ENCODE measurements around the gene AHCYL2.
"Not testable (repeated sequence)": the region's sequence is repeated elsewhere in the genome, so short reads cannot be mapped to it uniquely, and the experiment has no call there.

The AHCYL2 gene

DNA sequence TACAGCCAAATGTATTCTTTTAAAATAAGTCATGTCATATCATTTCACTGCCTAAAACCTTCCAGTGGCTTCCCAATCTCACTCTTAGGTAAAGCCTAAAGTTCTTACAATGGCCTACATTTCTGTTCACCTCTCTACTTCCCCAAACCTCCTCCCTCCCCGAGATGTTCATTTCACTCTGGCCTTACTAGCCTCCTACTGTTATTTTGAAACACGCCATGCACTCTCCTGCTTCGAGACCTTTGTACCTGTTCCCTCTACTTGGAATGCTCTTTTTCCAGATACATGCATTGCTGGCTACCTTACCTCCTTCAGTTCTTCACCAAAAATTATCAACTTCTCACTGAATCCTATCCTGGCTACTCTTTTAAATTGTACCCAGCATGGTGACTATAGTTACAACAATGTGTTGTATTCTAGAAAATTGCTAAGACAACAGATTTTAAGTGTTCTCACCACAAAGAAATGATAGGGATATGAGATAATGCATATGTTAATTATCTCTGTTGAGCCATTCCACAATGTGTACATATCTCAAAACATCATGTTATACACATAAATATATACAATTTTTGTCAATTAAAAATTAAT lies 158.8 kb downstream of the AHCYL2 start:
- DNase-seq (ENCODE audit: low read depth in 2 of 2), result no peak

DNA sequence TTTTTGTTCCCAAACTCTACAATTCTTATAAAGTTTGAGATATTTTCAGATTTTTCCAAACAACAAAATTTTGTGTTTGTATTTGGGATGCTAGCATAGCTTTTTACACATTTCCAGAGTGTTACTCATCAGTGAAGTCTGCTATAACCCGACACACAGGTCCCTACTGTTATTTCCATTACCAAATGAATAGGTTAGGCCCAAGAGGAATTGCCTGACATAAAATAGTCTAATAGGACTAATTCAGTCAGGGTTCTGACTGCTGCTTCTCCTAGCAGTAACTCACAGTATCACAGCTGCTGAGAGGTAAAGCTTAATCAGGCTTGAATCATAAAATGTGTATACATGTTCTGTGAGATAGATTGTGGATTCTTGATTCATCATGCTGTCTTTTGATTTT lies 160.3 kb downstream of the AHCYL2 start:
- no peak for DNase-seq (ENCODE audit: low read depth in 2 of 2)

DNA sequence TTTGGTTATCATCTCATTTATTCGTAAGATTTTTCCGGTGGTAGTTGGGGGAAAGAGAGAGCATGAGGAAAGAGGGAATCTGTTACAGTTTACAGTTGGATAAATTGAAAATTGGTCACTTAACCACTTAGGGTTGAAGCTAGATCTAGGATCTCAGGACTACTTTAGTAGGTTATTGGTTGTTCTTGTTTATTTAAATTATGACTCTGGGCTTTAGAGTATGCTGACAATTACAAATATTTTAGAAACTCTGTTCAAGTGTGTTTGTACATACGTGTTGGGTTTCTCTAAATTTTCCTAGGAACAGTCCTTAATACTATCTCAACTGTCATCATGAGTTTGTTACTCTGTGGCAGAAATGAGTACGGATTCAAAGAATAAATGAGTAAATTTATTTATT lies 160.8 kb downstream of the AHCYL2 start:
- no peak for DNase-seq (ENCODE audit: low read depth in 2 of 2)

DNA sequence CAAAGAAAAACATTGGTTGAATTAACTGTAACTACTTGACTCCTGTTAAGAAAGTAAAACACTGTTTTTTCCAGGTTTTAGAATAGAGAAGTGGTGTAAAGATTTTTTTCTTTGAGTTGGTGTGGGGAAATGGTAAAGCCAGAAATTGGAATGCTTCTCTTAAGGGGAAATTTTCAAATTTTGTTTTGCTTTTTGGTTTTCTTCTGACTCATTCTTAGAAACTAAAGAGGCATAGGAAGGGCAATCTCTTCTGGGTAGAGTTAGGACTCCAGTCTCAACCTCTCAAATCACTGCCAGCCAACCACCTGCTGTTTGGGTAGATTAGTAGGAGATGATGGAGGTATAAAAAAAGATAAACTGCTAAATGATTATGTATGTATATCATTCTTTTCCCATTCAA lies 161.7 kb downstream of the AHCYL2 start:
- no peak for DNase-seq (ENCODE audit: low read depth in 2 of 2)

DNA sequence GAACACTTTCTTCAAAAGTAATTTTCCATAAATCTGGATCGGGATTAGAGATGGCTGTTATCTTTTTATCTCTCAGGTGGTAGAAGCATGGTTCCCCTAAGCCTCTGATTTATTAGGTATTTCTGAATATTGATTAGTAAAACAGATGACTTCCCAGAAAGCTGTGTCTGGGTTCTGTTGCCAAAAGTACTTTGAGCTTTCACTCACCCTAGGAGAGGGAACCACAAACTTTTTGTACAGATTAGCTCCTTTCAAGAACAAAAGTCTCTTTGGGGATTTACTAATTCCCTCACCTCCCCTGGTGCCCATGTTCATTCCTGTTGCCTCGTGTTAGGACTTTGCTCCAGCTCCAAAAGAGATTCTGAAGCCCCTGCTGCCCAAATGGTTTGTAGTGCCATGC lies 162.7 kb downstream of the AHCYL2 start:
- no peak for DNase-seq (ENCODE audit: low read depth in 2 of 2)

DNA sequence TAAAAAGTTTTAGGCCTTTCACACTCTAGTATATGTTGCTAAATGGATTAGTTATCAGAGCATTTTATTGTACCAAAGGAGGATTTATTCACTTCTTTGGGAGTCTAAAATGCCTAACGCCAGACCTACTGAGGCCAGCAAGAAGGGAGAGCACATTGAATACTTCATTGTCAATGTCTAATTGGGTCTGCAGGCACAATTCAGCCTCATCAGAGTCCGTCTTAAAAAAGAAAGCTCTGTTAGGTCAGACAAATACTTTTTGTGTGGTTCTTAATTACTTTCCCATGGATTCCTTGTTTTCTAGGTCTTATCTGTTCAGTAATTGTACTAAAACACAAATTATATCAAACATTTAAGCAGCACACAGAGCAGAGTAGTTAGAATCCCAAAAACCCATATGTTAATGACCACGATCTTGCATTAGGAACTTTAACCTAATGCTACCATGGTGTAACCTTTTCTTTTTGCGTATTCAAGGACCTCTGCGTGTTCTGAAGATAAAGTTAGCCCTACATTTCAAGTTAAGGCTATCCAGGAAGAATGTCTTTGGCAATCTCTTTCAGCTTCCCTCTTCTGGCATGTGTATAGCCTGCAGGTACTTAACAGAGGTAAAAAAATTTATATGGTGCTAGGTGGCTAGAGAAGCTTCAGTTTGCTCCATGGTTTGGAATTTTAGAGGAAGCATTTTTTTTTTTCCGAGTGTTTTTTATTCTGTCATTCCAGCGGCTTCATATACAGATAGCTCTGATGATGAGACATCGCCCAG lies 163.7 kb downstream of the AHCYL2 start:
- no peak for DNase-seq (ENCODE audit: low read depth in 2 of 2)

DNA sequence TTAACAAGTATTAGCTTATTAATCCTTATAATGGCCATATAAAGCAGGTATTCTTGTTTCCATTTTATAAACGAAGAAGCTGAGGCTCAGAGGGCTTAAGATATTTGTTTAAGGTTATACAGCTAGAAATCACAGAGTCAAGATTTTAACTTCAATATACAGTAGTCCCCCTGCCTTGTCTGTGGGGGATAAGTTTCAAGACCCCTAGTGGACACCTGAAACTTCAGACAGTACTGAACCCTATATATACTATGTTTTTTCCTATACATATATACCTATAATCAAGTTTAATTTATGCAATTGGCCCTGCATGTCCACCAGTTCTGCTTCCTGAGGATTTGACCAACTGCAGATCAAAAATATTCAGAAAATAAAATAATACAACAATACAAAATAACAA lies 165.0 kb downstream of the AHCYL2 start:
- DNase-seq (ENCODE audit: low read depth in 2 of 2), result no peak

DNA sequence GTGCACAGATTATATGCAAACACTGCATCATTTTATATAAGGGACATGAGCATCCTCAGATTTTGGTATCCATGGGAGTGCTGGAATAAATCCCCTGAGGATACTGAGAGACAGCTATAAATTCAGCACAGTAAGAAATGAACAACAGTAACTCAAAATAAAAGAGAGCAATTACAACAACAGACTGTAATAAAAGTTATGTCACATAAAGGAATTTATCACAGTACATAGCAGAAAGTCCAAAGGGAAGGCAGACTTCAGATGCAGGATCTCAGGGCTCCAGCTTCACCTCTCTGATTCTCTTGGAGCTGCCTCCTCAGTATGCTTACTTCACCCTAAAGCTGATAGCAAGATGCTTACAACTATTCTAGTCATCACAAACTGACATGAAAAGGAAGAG lies 165.5 kb downstream of the AHCYL2 start:
- no peak for DNase-seq (ENCODE audit: low read depth in 2 of 2)

DNA sequence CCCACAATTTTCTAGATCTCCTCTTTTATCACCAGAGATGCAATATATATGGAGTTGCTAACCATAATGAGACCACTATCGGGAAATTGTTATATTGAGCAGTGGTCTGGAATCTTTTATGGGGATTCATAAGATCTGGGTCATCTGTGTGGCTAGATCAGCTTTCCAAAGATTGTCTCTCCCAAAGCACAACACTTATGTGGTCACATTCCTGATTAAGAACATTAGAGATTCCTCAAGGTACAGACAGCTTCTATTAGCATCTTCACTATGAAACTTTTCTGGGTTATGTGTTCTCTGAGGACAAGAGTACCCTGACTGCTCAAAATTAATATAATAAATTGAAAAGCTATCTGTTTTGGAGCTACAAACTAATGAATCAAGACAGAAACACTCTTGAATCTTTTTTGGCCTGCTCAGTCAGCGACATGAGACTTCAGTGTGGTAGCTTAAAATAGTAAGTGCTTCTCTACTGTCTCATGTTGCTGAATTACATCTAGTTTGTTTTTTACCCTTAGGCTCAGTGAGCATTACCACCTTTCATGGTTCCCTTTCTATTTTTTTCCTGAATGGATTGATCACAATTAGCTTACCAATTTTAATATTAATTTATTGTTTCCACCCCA lies 166.8 kb downstream of the AHCYL2 start:
- no peak for DNase-seq (ENCODE audit: low read depth in 2 of 2)

DNA sequence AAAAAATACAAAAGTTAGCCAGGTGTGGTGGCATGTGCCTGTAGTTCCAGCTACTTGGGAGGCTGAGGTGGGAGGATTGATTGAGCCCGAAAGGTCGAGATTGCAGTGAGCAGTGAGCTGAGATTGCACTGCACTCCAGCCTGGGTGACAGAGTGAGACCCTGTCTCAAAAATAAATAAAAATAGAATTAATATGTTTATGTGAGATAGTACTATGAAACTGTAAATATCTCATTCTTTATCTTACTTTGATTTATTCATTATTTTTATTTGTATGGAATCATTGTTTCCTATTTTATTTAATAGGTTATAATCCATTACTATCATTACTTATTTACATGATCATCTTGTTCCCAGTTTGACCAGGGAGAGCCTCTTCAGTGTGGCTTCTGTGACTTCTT lies 168.4 kb downstream of the AHCYL2 start:
- no peak for DNase-seq (ENCODE audit: low read depth in 2 of 2)

DNA sequence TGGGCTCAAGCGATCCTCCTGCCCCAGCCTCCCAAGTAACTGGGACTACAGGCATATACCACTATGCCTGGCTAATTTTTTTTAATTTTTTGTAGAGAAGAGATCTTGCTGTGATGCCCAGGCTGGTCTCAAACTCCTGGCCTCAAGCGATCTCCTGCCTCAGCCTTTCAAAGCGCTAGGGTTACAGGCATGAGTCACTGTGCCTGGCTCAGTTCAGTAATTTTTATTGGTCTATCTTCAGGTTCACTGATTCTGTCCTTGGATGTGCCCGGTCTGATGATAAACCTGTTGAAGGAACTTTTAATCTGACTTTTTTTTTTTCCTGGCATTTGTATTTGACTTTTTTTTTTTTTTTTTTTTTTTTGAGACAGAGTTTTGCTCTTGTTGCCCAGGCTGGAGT lies 169.3 kb downstream of the AHCYL2 start:
- no peak for DNase-seq (ENCODE audit: low read depth in 2 of 2)

DNA sequence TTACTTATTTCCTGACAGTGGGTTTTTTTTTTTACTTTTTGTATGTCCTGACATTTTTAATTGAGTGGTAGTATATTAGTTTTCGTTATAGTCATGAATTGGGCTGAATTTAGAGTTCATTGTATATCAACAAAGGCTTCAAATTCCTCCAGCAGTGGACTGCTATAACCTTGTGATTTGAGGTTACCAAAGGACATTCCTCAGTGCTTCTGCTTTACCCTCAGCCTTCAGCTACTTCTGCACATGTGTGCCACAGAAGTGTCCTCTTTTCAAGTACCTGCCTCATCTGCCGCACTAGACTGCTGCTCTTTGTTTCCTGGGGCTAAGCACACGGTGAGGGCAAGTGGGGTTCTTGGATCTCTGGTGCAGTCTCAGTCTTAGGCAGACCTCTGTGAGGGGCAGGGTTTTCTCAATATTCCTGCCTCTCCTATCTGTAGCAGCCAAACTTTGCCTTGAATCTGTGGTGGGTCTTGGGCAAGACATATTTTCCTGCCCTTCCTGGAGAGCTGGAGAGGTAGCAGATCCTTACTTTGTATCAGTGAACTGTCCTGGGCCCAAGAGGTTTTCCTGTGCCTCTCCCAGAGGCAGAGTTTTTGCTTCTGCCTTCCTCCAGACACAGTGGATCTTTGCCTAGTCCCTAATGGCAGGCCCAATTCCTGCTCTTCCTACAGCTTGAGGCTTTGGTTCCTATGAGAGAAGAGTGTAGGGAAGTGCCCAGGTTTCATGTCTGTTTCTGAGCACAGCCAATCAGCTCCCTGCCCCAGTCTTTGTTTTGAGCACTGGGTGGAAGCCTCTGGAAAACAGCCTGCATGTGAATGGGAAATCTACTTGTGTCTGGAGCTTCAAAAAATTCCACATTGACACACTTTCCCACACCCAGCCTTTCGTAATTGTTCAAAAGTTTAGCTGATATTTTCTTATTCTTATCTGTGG lies 170.4 kb downstream of the AHCYL2 start:
- no peak for DNase-seq (ENCODE audit: low read depth in 2 of 2)

DNA sequence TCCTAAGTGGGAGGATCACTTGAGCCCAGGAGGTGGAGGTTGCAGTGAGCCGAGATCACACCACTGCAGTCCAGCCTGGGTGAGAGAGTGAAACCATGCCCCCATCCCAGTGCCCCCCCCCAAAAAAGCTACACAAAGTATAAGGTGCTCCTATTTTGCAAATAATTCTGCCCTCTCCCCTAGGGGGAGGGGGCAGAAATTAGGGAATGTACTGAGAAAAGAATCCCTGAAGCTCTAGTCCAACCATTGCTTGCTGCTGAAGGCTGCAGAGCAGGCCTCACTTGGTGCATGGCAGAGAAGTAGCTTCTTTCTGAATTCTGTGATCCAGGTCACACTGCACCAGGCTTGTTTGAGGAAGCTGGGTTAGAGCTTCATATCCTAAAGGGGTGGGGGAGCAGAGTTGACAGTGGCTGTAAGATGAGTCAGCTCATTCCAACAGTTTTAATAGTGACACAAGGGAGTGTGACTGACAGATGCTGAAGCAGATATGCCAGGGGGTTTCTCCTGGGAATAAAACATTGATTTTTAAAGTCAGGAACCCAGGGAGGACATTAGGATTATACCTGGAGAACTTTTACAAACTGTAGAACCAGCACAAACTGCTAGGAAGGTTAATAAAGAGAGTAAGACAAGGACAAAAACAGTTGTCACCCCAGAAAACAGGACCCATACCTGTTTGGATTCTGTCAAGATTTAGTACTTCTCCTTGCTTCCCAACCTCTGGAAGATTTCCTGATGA lies 176.6 kb downstream of the AHCYL2 start:
- DNase-seq (ENCODE audit: low read depth in 2 of 2), result no peak

DNA sequence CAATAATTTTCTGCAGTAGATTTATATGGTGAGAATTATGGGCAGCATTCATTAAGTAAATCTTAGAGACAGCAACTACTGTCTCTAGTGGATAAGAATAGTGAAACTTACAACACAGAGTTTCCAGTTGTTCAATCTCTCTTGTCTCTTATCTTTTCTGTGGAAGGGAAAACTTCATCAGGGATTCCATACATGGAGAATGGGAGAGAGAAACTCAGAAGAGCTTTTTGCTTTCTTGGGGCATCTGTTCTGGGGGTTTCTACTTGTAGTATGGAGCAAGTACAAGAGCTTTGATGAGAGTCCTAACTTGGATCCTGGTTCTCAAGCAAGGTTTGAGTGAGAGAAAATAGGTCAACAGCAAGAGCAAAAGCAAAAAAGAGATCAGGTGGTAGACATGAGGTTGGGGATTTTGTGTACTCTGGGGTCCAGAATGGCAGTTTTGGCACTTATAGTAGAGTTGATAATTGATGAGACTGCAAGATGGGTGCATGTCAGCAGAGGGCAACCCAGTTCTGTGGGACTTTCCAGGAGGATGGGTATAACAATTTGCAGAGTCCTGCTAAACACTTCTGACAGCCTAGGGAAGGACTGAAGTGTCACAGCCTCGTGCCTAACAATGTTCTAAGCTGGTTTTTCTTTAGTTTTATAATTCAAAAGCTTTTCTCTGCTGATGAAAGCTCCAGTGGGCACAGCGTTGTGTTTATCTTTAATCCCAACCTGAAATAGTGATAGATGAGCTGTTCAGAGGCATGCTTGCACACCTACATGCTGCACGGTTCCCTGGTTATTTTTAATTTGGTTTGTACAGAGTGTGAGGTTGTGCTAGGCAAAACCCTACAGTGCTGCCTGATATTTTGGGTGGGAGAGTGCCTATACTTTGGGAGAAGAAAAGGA lies 177.4 kb downstream of the AHCYL2 start:
- no peak for DNase-seq (ENCODE audit: low read depth in 2 of 2)

DNA sequence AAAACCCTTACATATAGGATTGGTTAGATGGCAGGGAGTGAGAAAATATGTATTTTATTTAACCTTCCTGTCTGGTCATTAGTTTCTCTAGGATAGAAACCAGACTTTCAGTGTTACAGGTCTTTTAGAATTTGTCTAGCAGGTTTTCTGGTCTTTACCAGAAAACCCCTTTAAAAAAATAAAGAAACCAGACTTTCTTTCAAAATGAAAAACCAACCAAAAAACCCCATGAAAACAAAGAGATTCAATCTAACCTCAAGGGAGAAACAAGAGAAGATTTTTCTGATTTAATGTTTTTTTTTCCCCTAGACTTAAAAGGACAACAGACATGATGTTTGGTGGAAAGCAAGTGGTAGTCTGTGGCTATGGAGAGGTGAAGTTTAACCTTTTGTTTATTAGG lies 180.7 kb downstream of the AHCYL2 start:
- DNase-seq (ENCODE audit: low read depth in 2 of 2), result no peak

DNA sequence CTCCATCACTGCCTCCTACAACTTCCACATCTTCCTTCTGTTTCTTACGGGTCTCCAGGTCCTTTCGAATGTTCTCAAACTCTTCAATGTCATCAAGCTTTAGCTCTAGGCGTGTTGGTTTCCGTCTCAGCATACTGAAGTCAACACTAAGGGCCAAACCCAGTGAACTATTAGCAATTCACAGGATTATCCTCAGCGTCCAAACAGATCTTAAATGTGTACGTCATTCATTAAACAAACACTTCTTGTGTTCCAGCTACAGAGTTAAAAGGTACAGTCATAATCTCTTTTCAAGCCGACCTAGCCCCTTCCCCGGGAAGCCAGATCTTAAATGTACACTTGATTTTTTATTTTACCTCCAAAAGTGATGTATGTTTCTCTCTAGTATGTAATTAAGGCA lies 185.4 kb downstream of the AHCYL2 start:
- not testable (repeated sequence) for DNase-seq (ENCODE audit: low read depth in 2 of 2)

DNA sequence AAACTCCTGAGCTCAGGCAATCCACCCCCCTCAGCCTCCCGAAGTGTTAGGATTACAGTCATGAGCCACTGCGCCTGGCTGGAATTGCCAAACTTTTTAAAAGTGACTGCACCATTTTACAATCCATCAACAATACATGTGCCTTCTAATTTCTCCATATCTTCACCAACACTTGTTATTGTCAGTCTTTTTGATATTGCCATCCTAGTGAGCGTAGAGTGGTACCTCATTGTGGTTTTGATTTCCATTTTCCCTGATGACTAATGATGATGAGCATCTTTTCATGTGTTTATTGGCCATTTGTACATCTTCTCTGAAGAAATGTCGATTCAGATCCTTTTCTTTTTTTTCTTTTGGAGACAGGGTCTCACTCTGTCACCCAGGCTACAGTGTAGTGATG lies 187.7 kb downstream of the AHCYL2 start:
- no peak for DNase-seq (ENCODE audit: low read depth in 2 of 2)

DNA sequence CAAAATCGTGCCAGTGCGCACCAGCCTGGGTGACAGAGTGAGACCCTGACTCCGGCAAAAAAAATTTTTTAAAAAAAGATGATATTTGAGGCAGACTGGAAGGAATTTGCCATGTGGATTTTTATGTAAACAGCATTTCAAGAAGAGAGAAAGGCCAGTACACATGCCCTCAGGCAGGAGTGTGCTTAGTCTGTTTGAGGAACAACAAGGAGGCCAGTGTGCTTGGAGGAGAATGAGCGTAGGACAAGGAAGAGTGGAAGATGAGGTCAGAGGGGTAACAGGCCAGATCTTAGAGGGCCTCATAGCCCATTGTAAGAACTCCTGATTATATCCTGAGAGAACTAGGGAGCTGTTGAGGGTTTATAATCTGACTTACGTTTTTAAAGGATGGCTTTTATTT lies 192.2 kb downstream of the AHCYL2 start:
- DNase-seq (ENCODE audit: low read depth in 2 of 2), result no peak

DNA sequence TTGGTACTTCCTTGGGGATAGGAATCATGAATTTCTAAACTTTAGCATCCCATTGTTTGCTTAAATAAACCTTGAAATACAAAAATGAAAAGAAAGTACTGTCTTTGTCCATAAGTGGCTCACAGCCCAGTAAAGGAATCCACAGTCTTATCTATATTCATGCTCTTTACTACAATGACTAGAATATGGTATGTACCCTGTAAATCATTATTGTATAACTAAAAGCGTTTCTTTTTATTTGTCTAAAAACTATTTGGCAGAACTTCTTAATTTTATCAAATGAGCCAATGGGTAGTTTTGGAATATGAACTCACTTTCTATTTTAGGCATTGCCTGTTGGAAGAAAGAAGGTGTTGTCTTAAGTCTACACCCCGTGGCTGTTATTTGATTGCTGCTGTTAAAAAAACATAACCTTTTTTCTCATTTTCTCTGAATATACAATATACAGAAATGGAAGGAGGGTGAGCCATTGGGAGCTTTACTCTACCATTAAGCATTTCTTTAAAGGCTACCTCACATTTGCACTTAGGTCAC lies 197.0 kb downstream of the AHCYL2 start:
- DNase-seq (ENCODE audit: low read depth in 2 of 2), result no peak

DNA sequence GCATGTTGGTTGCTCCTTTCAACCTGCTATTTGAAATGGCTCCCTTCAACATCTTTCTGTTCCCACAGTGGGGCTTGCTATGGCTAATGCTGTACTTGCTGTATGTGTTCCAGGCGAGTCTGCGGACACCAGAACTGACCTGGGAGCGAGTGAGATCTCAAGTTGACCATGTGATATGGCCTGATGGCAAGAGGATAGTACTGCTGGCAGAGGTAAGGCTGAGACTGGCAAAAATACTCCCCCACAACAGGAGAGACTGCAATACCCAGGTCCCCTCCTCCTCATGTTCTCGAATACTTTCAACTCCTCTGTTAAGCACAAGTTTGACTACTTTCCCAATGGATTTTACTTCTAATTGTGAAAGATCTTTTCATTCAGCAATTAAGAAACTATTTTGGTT lies 197.9 kb downstream of the AHCYL2 start:
- DNase-seq (ENCODE audit: low read depth in 2 of 2), result no peak

All from fibroblast of skin of left quadriceps (primary cell).